Muscle of leg (tissue), 11 donors: ENCODE data around the gene NHSL2. TPM values are rescaled to one million over a fixed set of nuclear protein-coding genes. Genes with fewer than 3 reads are reported as not detected.
"Not testable (repeated sequence)": the region's sequence is repeated elsewhere in the genome, so short reads cannot be mapped to it uniquely, and the experiment has no call there.

Experiments
- DNase-seq: peaks from one replicate; pipeline ENCODE4 v3.0.0; 2013
- H3K27ac ChIP-seq: one replicate; pipeline ENCODE4 v1.5.1; 2013; ENCODE audit warnings: mild to moderate bottlenecking, low read length, control low read depth
- H3K27me3 ChIP-seq: one replicate; pipeline ENCODE4 v1.6.1; 2013; ENCODE audit warnings: low read length; ENCODE audit not compliant: control insufficient read depth, insufficient read depth
- H3K36me3 ChIP-seq: one replicate; pipeline ENCODE4 v1.6.1; 2013; ENCODE audit warnings: low read length; ENCODE audit not compliant: control insufficient read depth, insufficient read depth
- H3K4me1 ChIP-seq: one replicate; pipeline ENCODE4 v1.6.1; 2013; ENCODE audit warnings: low read length; ENCODE audit not compliant: control insufficient read depth, insufficient read depth
- H3K4me3 ChIP-seq: one replicate; pipeline ENCODE4 v1.5.1; 2013; ENCODE audit warnings: low read length, control low read depth
- H3K9me3 ChIP-seq: replicated peaks from 2 replicates; pipeline ENCODE4 v1.6.1; 2013; ENCODE audit warnings: low read depth, low read length; ENCODE audit not compliant: control insufficient read depth
- WGBS: methylation state at CpG from one replicate; pipeline ENCODE4 v1.1.5; 2013; ENCODE audit warnings: missing lambda C conversion rate; ENCODE audit not compliant: insufficient coverage; 5-methylcytosine and 5-hydroxymethylcytosine counted together
- polyA plus RNA-seq, 8 donors: library from polyadenylated mRNA; unstranded; fragments of 120-200 nt; gene quantifications; one replicate each; pipeline versions ENCODE4 v1.2.1 to v1.2.3, GENCODE V29; 2013; ENCODE audit warnings: inconsistent platforms in 1 of 8, low replicate concordance in 1 of 8; ENCODE audit not compliant: insufficient read length in 8 of 8, insufficient read depth in 1 of 8
- total RNA-seq: library from RNA; stranded (reverse); fragments of 120-200 nt; gene quantifications from one replicate; pipeline ENCODE4 v1.2.4, GENCODE V29; 2013

NHSL2 gene
- total and polyA plus RNA-seq, 9 donors, result 6.6 to 11.1 (median 8.3) TPM

- no peaks in the 10 kb centered on the region for H3K9me3 ChIP-seq
- WGBS, result 42% methylated on average over 3 of the region's 8 CpGs
- peaks cover 44% of the 10 kb centered on the region for H3K27me3 ChIP-seq
- H3K4me3 ChIP-seq, result no peak overlapping the region
- H3K4me1 ChIP-seq, result peaks cover 2% of the 10 kb centered on the region
- no peaks in the 10 kb centered on the region for H3K36me3 ChIP-seq
- peak; percentile 53 for DNase-seq
- H3K27ac ChIP-seq, result peak overlapping the region; percentile 29
Measured at GRCh38 chrX:71945237-71945805, 34.7 kb downstream of the NHSL2 start.

GRCh38 chrX:71949363-71949762, 38.7 kb downstream of the NHSL2 start:
- WGBS, result 73% methylated on average over 8 of the region's 8 CpGs
- DNase-seq, result no peak
- H3K27me3 ChIP-seq, result peaks cover 37% of the 10 kb centered on the region

GRCh38 chrX:71949844-71950445, 39.3 kb downstream of the NHSL2 start:
- Histone ChIP-seq H3K9me3 (no peaks in the 10 kb centered on the region), H3K27me3 (peaks cover 42% of the 10 kb centered on the region), H3K36me3 (no peaks in the 10 kb centered on the region), H3K4me3 (no peak overlapping the region), H3K4me1 (peaks cover 10% of the 10 kb centered on the region), H3K27ac (no peak overlapping the region)
- peak; percentile 72 for DNase-seq
- 57% methylated on average over 6 of the region's 10 CpGs for WGBS

More at GRCh38 chrX:71949363-71949762, 38.7 kb downstream of the NHSL2 start:
- no peak overlapping the region for H3K4me3 ChIP-seq
- H3K9me3 ChIP-seq, result no peaks in the 10 kb centered on the region
- no peak overlapping the region for H3K27ac ChIP-seq
- H3K36me3 ChIP-seq, result no peaks in the 10 kb centered on the region
- H3K4me1 ChIP-seq, result peaks cover 8% of the 10 kb centered on the region

- Histone ChIP-seq H3K36me3 (no peaks in the 10 kb centered on the region), H3K27ac (peak overlapping the region; percentile 51), H3K4me1 (peaks cover 21% of the 10 kb centered on the region), H3K9me3 (no peaks in the 10 kb centered on the region), H3K27me3 (peaks cover 37% of the 10 kb centered on the region), H3K4me3 (no peak overlapping the region)
- no peak for DNase-seq
Measured at GRCh38 chrX:71953391-71953790, 42.7 kb downstream of the NHSL2 start.

- Histone ChIP-seq H3K9me3 (no peaks in the 10 kb centered on the region), H3K36me3 (no peaks in the 10 kb centered on the region), H3K4me1 (peaks cover 21% of the 10 kb centered on the region), H3K27me3 (peaks cover 37% of the 10 kb centered on the region), H3K4me3 (no peak overlapping the region), H3K27ac (no peak overlapping the region)
- DNase-seq, result no peak
- WGBS, result 23% methylated on average over 2 of the region's 2 CpGs
Measured at GRCh38 chrX:71953946-71954345, 43.3 kb downstream of the NHSL2 start.

GRCh38 chrX:71954458-71954857, 43.8 kb downstream of the NHSL2 start:
- WGBS, result 25% methylated on average over 1 of the region's 2 CpGs
- no peaks in the 10 kb centered on the region for H3K36me3 ChIP-seq
- peaks cover 21% of the 10 kb centered on the region for H3K4me1 ChIP-seq
- peak overlapping the region; percentile 35 for H3K27ac ChIP-seq
- DNase-seq, result no peak
- H3K27me3 ChIP-seq, result peaks cover 35% of the 10 kb centered on the region
- no peaks in the 10 kb centered on the region for H3K9me3 ChIP-seq
- no peak overlapping the region for H3K4me3 ChIP-seq

GRCh38 chrX:71955530-71956120, 45.0 kb downstream of the NHSL2 start:
- peak; percentile 39 for DNase-seq
- H3K4me3 ChIP-seq, result no peak overlapping the region
- H3K9me3 ChIP-seq, result no peaks in the 10 kb centered on the region
- no peaks in the 10 kb centered on the region for H3K36me3 ChIP-seq
- 66% methylated on average over 6 of the region's 7 CpGs for WGBS
- H3K4me1 ChIP-seq, result peaks cover 21% of the 10 kb centered on the region
- peaks cover 26% of the 10 kb centered on the region for H3K27me3 ChIP-seq
- no peak overlapping the region for H3K27ac ChIP-seq

- H3K9me3 ChIP-seq, result no peaks in the 10 kb centered on the region
- no peak overlapping the region for H3K4me3 ChIP-seq
- no CpG with 5 or more reads among the region's 2 CpGs for WGBS
- DNase-seq, result no peak
- peaks cover 26% of the 10 kb centered on the region for H3K27me3 ChIP-seq
- no peaks in the 10 kb centered on the region for H3K36me3 ChIP-seq
- peaks cover 18% of the 10 kb centered on the region for H3K4me1 ChIP-seq
- H3K27ac ChIP-seq, result peak overlapping the region; percentile 51
Measured at GRCh38 chrX:71958281-71958675, 47.6 kb downstream of the NHSL2 start.

GRCh38 chrX:71964184-71964583, 53.5 kb downstream of the NHSL2 start:
- H3K4me1 ChIP-seq, H3K27me3 ChIP-seq, DNase-seq, H3K27ac ChIP-seq, H3K9me3 ChIP-seq, H3K4me3 ChIP-seq, H3K36me3 ChIP-seq: not testable (repeated sequence)

- DNase-seq, result no peak
- Histone ChIP-seq H3K36me3 (no peaks in the 10 kb centered on the region), H3K27me3 (peaks cover 17% of the 10 kb centered on the region), H3K4me1 (no peaks in the 10 kb centered on the region), H3K27ac (no peak overlapping the region), H3K9me3 (no peaks in the 10 kb centered on the region), H3K4me3 (no peak overlapping the region)
- WGBS, result 80% methylated on average over 4 of the region's 4 CpGs
Measured at GRCh38 chrX:71974916-71975315, 64.3 kb downstream of the NHSL2 start.
